Duodenal mucosa (tissue), 2 donors: ENCODE measurements around the gene STIM2.
"Not testable (repeated sequence)": the region's sequence is repeated elsewhere in the genome, so short reads cannot be mapped to it uniquely, and the experiment has no call there.

Source experiments
- H3K27ac ChIP-seq: one replicate; pipeline ENCODE4 v1.7.0; 2013; ENCODE audit warnings: low read depth, low read length
- H3K27me3 ChIP-seq, 2 donors: one replicate each; pipeline ENCODE4 v1.7.0; 2013; ENCODE audit warnings: low read length in 2 of 2, control low read depth in 1 of 2; ENCODE audit not compliant: insufficient read depth in 2 of 2, control insufficient read depth in 1 of 2
- H3K36me3 ChIP-seq, 2 donors: one replicate each; pipeline ENCODE4 v1.7.0; 2013; ENCODE audit warnings: low read length in 2 of 2, control low read depth in 1 of 2; ENCODE audit not compliant: insufficient read depth in 2 of 2, control insufficient read depth in 1 of 2
- H3K4me1 ChIP-seq, 2 donors: one replicate each; pipeline ENCODE4 v1.7.0; 2013; ENCODE audit warnings: low read length in 2 of 2, control low read depth in 1 of 2; ENCODE audit not compliant: insufficient read depth in 2 of 2, control insufficient read depth in 1 of 2
- H3K4me3 ChIP-seq, 2 donors: one replicate each; pipeline ENCODE4 v1.7.0; 2013; ENCODE audit warnings: low read length in 2 of 2, low read depth in 1 of 2
- H3K9ac ChIP-seq, 2 donors: one replicate each; pipeline ENCODE4 v1.7.0; 2013; ENCODE audit warnings: low read length in 2 of 2, low read depth in 1 of 2
- H3K9me3 ChIP-seq, 2 donors: one replicate each; pipeline ENCODE4 v1.7.0; 2013; ENCODE audit warnings: low read length in 2 of 2, control low read depth in 1 of 2; ENCODE audit not compliant: control insufficient read depth in 1 of 2

Gene STIM2

GRCh38 chr4:26892480-26893150 lies 32.0 kb downstream of the STIM2 start:
- Histone ChIP-seq H3K27me3 (no peaks in the 10 kb centered on the region), H3K4me3 (no peak overlapping the region), H3K4me1 (peaks cover 0 to 5% of the 10 kb centered on the region in 2 donors), H3K27ac (no peak overlapping the region), H3K36me3 (no peaks in the 10 kb centered on the region), H3K9me3 (no peaks in the 10 kb centered on the region), H3K9ac (no peak overlapping the region)

- Histone ChIP-seq H3K4me3 (no peak overlapping the region), H3K27ac (no peak overlapping the region), H3K27me3 (no peaks in the 10 kb centered on the region), H3K9ac (no peak overlapping the region), H3K4me1 (peaks cover 0 to 5% of the 10 kb centered on the region in 2 donors), H3K9me3 (no peaks in the 10 kb centered on the region), H3K36me3 (no peaks in the 10 kb centered on the region)
Observed at GRCh38 chr4:26893491-26893890, 32.9 kb downstream of the STIM2 start.

- not testable (repeated sequence) for H3K27ac ChIP-seq, H3K36me3 ChIP-seq
Observed at GRCh38 chr4:26894881-26895280, 34.2 kb downstream of the STIM2 start.

GRCh38 chr4:26896636-26897035 lies 36.0 kb downstream of the STIM2 start:
- Histone ChIP-seq H3K4me3 (no peak overlapping the region), H3K36me3 (no peaks in the 10 kb centered on the region), H3K9ac (no peak overlapping the region), H3K27me3 (no peaks in the 10 kb centered on the region), H3K4me1 (peaks cover 0 to 11% of the 10 kb centered on the region in 2 donors), H3K27ac (no peak overlapping the region), H3K9me3 (no peaks in the 10 kb centered on the region)

More at GRCh38 chr4:26894881-26895280, 34.2 kb downstream of the STIM2 start:
- H3K4me3 ChIP-seq, H3K9ac ChIP-seq, H3K9me3 ChIP-seq, H3K27me3 ChIP-seq, H3K4me1 ChIP-seq: not testable (repeated sequence)

GRCh38 chr4:26899991-26900390 lies 39.4 kb downstream of the STIM2 start:
- H3K4me1 ChIP-seq: peaks cover under 1 to 15% of the 10 kb centered on the region in 2 donors
- H3K4me3 ChIP-seq: no peak overlapping the region
- no peaks in the 10 kb centered on the region for H3K9me3 ChIP-seq
- no peak overlapping the region for H3K9ac ChIP-seq
- H3K36me3 ChIP-seq: no peaks in the 10 kb centered on the region
- no peak overlapping the region for H3K27ac ChIP-seq
- H3K27me3 ChIP-seq: no peaks in the 10 kb centered on the region

- Histone ChIP-seq H3K27me3 (no peaks in the 10 kb centered on the region), H3K4me3 (no peak overlapping the region), H3K9ac (no peak overlapping the region), H3K36me3 (no peaks in the 10 kb centered on the region), H3K27ac (no peak overlapping the region), H3K4me1 (peaks cover 5 to 18% of the 10 kb centered on the region in 2 donors), H3K9me3 (no peaks in the 10 kb centered on the region)
Observed at GRCh38 chr4:26900765-26901164, 40.1 kb downstream of the STIM2 start.

GRCh38 chr4:26905172-26905571 lies 44.5 kb downstream of the STIM2 start:
- H3K4me1 ChIP-seq: peaks cover 5 to 20% of the 10 kb centered on the region in 2 donors
- no peaks in the 10 kb centered on the region for H3K9me3 ChIP-seq
- no peaks in the 10 kb centered on the region for H3K36me3 ChIP-seq
- H3K27ac ChIP-seq: no peak overlapping the region
- H3K9ac ChIP-seq: no peak overlapping the region
- no peaks in the 10 kb centered on the region for H3K27me3 ChIP-seq
- H3K4me3 ChIP-seq: no peak overlapping the region

GRCh38 chr4:26907731-26908599 lies 47.3 kb downstream of the STIM2 start:
- Histone ChIP-seq H3K27ac (no peak overlapping the region), H3K4me1 (peaks cover 12 to 22% of the 10 kb centered on the region in 2 donors), H3K4me3 (no peak overlapping the region)

GRCh38 chr4:26909369-26909768 lies 48.7 kb downstream of the STIM2 start:
- H3K4me1 ChIP-seq: peaks cover 13 to 22% of the 10 kb centered on the region in 2 donors
- H3K9me3 ChIP-seq: no peaks in the 10 kb centered on the region
- H3K9ac ChIP-seq: no peak overlapping the region
- no peaks in the 10 kb centered on the region for H3K36me3 ChIP-seq
- H3K27me3 ChIP-seq: no peaks in the 10 kb centered on the region
- H3K4me3 ChIP-seq: no peak overlapping the region
- H3K27ac ChIP-seq: no peak overlapping the region

More at GRCh38 chr4:26907731-26908599, 47.3 kb downstream of the STIM2 start:
- Histone ChIP-seq H3K36me3 (no peaks in the 10 kb centered on the region), H3K27me3 (no peaks in the 10 kb centered on the region), H3K9ac (no peak overlapping the region), H3K9me3 (no peaks in the 10 kb centered on the region)

GRCh38 chr4:26911254-26911653 lies 50.6 kb downstream of the STIM2 start:
- Histone ChIP-seq H3K36me3 (no peaks in the 10 kb centered on the region), H3K4me3 (no peak overlapping the region), H3K9me3 (no peaks in the 10 kb centered on the region), H3K27ac (no peak overlapping the region), H3K9ac (no peak overlapping the region), H3K4me1 (peaks cover 8 to 16% of the 10 kb centered on the region in 2 donors), H3K27me3 (no peaks in the 10 kb centered on the region)
